ENCODE measurements around the gene RAB6A. TPM values are rescaled to one million over a fixed set of nuclear protein-coding genes. Genes with fewer than 3 reads are reported as not detected.
A peak's percentile ranks its signal among the peaks of the same experiment; 100 is the strongest.
"Not testable (repeated sequence)": the region's sequence is repeated elsewhere in the genome, so short reads cannot be mapped to it uniquely, and the experiment has no call there.

Gene RAB6A
- total RNA-seq, 1 donor from 2014 or later: 137 TPM

- no peak for ATAC-seq
Observed at GRCh38 chr11:73761403-73761945, 600 bp upstream of the RAB6A start.

- no peak for ATAC-seq
Observed at GRCh38 chr11:73760135-73760678, 667 bp downstream of the RAB6A start.

- no peak for ATAC-seq
Observed at GRCh38 chr11:73759610-73760134, 1.2 kb downstream of the RAB6A start.

DNA sequence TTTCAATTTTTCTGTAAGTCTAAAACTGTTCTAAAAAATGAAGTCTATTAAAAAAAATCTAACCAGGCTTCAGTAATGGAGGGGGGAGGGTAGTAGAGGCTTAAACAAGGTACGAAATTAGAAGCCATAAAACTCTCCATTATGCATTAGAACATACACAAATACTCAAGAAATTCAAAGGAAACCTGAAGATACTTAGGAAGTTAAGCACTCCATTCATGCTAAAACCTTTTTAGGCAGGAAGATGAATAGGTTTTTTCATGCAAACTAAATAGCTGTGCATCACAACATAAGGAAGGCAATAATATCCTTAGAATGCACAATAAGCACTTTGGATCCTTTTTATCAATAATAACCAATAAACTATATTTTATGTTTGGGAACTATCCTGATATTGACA is 2.4 kb downstream of the RAB6A start:
- no peak for ATAC-seq

DNA sequence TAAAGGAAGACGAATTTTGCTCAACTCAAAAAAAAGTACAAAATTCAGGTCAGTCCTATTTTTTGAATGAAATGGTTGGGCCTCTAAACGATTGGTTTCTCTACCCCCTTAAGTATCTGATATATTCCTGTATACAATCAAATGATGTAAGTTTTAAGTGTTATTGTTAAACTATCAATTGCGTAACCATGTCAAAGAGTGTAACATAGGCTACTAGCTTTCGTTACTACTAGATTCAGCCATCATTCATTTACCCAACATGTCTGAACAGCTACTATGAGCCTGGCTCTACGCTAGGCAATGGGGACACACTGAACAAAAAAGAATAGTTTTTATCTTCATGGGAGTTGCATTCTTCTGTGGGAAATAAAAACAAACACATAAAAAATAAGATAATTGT is 3.3 kb downstream of the RAB6A start:
- peak; percentile 30 for ATAC-seq

DNA sequence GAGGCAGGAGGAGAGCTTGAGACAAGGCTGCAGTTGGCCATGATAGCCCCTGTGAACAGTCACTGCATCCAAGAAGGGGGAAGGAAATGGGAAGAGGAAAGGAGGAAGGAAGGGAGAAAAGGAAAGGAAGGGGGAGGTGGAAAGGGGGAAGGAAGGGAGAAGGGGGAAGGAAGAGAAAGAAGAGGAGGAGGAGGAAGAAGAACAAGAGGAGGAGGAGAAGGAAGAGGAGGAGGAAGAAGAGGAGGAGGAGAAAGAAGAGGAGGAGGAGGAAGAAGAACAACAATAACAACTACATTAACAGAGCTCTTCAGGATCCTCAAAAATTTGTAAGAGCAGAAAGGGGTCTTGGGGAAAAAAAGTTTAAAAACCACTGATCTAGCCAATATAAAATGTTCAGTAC is 5.2 kb downstream of the RAB6A start:
- ATAC-seq: no peak

DNA sequence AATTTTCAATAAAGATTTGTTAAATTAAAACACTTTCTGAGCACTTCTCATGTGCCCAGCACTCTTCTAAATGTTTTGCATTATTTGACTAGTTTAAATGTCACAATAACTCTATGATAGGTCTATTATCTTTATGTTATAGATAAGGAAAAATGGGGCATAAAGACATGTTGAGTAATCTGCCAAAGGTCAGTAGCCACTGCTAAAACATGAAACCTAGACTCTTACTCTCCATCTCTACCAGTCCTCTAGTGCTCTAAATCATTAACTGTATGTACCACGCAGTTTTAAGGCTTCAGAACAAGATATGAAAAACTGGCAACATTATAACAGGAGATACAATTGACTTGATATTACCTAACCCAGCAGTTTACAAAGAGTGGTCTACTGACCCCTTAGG is 6.9 kb downstream of the RAB6A start:
- ATAC-seq: no peak

GRCh38 chr11:73752903-73753302 is 8.0 kb downstream of the RAB6A start:
- ATAC-seq: no peak

GRCh38 chr11:73752216-73752867 is 8.5 kb downstream of the RAB6A start:
- ATAC-seq: no peak

DNA sequence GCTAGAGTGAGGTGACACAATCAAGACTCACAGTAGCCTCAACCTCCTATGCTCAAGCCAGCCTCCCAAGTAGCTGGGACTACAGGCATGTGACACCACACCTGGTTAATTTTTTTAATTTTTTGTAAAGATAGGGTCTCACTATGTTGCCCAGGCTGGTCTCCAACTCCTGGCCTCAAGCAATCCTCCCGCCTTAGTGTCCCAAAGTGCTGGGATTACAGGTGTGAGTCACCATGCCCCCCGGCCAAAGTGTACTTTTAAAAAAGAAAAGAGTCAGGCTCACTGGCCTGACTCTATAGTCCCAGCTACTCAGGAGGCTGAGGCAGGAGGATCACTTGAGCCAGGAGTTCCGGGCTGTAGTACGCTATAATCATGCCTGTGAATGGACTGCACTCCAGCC is 10.0 kb downstream of the RAB6A start:
- not testable (repeated sequence) for ATAC-seq

GRCh38 chr11:73750228-73750627 is 10.6 kb downstream of the RAB6A start:
- ATAC-seq: no peak

- ATAC-seq: no peak
Observed at GRCh38 chr11:73749118-73749517, 11.8 kb downstream of the RAB6A start.

- ATAC-seq: no peak
Observed at GRCh38 chr11:73748300-73748699, 12.6 kb downstream of the RAB6A start.

- ATAC-seq: no peak
Observed at GRCh38 chr11:73747762-73748161, 13.1 kb downstream of the RAB6A start.

DNA sequence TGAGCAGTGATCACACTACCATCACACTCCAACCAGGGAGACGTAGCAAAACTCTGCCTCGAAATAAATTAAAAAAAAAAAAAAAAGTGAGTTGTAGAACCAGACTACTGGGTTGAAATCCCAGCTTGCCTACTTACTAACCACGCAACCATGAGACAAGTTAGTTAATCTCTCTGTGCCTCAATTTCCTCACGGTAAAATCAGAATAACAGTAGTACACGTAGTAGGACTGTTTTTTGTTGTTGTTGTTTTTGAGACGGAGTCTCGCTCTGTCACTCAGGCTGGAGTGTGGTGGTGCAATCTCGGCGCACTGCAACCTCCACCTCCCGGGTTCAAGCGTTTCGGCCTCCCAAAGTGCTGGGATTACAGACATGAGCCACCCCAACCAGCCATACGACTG is 14.2 kb downstream of the RAB6A start:
- ATAC-seq: no peak

- ATAC-seq: no peak
Observed at GRCh38 chr11:73743045-73743444, 17.8 kb downstream of the RAB6A start.

DNA sequence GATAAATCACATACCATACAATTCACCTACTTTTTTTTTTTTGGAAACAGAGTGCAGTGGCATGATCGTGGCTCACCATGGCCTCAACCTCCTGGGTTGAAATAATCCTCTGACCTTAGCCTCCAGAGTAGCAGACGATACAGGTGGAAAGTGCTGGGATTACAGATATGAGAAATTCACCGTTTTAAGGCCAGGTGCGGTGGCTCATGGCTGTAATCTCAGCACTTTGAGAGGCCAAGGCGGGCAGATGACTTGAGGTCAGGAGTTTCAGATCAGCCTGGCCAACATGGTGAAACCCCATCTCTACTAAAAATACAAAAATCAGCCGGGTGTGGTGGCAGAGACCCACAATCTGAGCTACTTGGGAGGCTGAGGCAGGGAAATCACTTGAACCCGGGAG is 24.9 kb downstream of the RAB6A start:
- ATAC-seq: not testable (repeated sequence)

DNA sequence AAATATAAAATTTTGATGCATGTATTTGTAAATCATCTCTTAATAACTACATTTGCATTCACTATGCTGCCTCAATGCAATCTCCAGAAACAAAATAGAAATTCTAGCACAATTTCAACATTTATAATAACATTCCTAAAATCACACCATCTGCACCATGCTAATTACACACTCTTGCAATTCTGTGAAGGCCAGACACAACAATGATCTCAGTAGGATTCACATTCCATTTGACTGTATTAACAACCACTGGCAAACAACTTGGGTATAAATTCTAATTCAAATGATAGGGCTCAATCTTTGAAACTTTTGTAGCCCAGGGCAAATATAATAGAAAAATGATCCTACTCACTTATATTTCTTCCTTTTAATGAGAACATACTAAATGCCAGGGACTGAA is 25.9 kb downstream of the RAB6A start:
- ATAC-seq: no peak

DNA sequence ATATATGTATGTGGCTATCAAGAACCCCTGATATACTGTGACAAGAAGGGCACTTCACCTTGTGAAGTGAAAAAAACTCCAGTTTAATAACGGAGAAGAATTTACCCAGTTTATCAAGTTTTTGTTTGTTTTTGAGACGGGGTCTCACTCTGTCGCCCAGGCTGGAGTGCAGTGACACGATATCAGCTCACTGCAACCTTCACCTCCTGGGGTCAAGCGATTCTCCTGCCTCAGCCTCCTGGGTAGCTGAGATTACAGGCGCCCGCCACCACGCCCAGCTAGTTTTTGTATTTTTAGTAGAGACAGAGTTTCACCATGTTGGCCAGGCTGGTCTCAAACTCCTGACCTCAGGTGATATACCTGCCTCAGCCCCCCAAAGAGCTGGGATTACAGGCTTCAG is 26.9 kb downstream of the RAB6A start:
- ATAC-seq: not testable (repeated sequence)

- ATAC-seq: not testable (repeated sequence)
Observed at GRCh38 chr11:73732936-73733335, 27.9 kb downstream of the RAB6A start.

DNA sequence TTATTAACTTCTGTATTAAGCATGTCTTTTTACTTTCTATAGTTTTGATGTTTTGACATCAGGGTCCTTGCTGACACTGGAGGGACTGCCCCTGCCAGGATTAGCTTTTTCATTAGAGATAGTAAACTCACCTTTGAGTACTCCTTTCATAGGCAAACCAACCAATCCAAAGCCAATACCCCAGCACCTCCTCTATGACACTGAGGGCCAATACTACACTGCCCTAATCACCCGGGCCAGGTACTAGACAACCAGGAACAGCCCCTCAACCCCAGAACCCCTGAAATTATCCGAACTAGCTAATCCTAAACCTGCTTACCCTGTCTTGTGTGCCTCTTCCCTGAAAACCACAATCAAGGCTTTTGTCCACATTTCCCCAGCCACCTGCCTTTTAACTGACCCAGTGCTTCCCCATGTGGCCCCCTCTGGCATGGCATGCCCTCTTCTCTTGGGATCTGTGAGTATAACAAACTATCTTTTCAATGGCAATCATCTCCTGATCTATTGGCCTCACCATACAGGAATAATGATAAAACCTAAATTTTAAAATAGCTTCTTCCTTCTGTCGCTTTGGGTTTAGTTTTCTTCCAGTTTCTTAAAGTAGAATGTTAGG is 31.2 kb downstream of the RAB6A start:
- no peak for ATAC-seq

GRCh38 chr11:73728000-73728399 is 32.9 kb downstream of the RAB6A start:
- no peak for ATAC-seq

GRCh38 chr11:73726825-73727224 is 34.0 kb downstream of the RAB6A start:
- ATAC-seq: no peak

GRCh38 chr11:73717136-73717535 is 43.7 kb downstream of the RAB6A start:
- no peak for ATAC-seq

Data from esophagus mucosa (tissue), 1 donor.